Body of pancreas (tissue), 4 donors: ENCODE measurements around the gene DNASE1. TPM values are rescaled to one million over a fixed set of nuclear protein-coding genes. Genes with fewer than 3 reads are reported as not detected.
A peak's percentile ranks its signal among the peaks of the same experiment; 100 is the strongest.

Source experiments
- ATAC-seq: fragments of 150-250 bp; one replicate; pipeline ENCODE4 v1.9.1; 2016
- DNase-seq, 4 donors: peaks; one replicate each; pipeline ENCODE4 v3.0.0-alpha.2; 2019
- H3K27ac ChIP-seq, 4 donors: fragments of 200-600 bp; sonication (generic); 1 replicate in 3 of 4; 2 replicates in 1 of 4; pipeline versions ENCODE4 v1.5.1 to v1.6.1; 2016 to 2019; ENCODE audit warnings: mild to moderate bottlenecking in 1 of 4, mixed read lengths in 1 of 4, moderate library complexity in 1 of 4
- H3K27me3 ChIP-seq, 2 donors: fragments of 200-600 bp; sonication (generic); one replicate each; pipeline ENCODE4 v1.6.0; 2016; ENCODE audit warnings: mild to moderate bottlenecking in 1 of 2
- H3K36me3 ChIP-seq, 2 donors: fragments of 200-600 bp; sonication (generic); replicated peaks in 1 of 2; 2 replicates each; pipeline ENCODE4 v1.5.1; 2016; ENCODE audit warnings: low read depth in 2 of 2; ENCODE audit not compliant: insufficient read depth in 1 of 2
- H3K4me1 ChIP-seq: fragments of 200-600 bp; sonication (generic); one replicate; pipeline ENCODE4 v1.6.0; 2016
- H3K4me3 ChIP-seq, 2 donors: fragments of 200-600 bp; sonication (generic); 1 replicate in 1 of 2; 2 replicates in 1 of 2; pipeline ENCODE4 v1.5.1; 2016 to 2019
- H3K9me3 ChIP-seq, 3 donors: fragments of 200-600 bp; sonication (generic); 1 replicate in 2 of 3; 2 replicates in 1 of 3; pipeline ENCODE4 v1.5.1; 2016
- CTCF ChIP-seq, 7 experiments: fragments of 450-650 bp in 4 of 7; fragments of 200-600 bp in 3 of 7; sonication (generic) in 3 of 7; IDR thresholded peaks; one replicate each; pipeline ENCODE4 v1.5.1; 2016 to 2019; ENCODE audit warnings: antibody characterized with exemption in 7 of 7
- POLR2A ChIP-seq, 3 donors: fragments of 450-650 bp; IDR thresholded peaks; one replicate each; pipeline ENCODE4 v1.6.1; 2016; ENCODE audit warnings: antibody characterized with exemption in 3 of 3, mild to moderate bottlenecking in 2 of 3
- WGBS, 2 donors: methylation state at CpG; one replicate each; pipeline ENCODE4 v1.1.5; 2017; 5-methylcytosine and 5-hydroxymethylcytosine counted together
- intact Hi-C: fragments of 100-400 bp; cut with DNase I; formaldehyde crosslinking; loops from one replicate; pipeline ENCODE4 v1.15.1; 2023
- total RNA-seq, 2 donors: library from RNA; depleted of rRNA; stranded (reverse); fragments of >200 nt; gene quantifications; one replicate each; pipeline ENCODE4 v1.1.0, GENCODE V29; 2016

DNASE1 gene, protein sequence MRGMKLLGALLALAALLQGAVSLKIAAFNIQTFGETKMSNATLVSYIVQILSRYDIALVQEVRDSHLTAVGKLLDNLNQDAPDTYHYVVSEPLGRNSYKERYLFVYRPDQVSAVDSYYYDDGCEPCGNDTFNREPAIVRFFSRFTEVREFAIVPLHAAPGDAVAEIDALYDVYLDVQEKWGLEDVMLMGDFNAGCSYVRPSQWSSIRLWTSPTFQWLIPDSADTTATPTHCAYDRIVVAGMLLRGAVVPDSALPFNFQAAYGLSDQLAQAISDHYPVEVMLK
- 10 to 100 TPM; 25.9 to 52.7 TPM for total RNA-seq

- intact Hi-C loops = no loop called here
- DNase-seq = peak; percentile 79 to 93 (median 87)
- ATAC-seq = peak; percentile 77
- 21 to 32% methylated on average over 4 to 13 of the region's 14 CpGs for WGBS, 2 donors
- Histone ChIP-seq H3K4me1 (peaks cover 42% of the 10 kb centered on the region), H3K4me3 (no peak within 1 kb of the TSS), H3K27ac (peak within 1 kb of the TSS; percentile 87 to 94 (median 91)), H3K27me3 (no peaks in the 10 kb centered on the region), H3K9me3 (no peaks in the 10 kb centered on the region), H3K36me3 (peaks cover 12 to 14% of the 10 kb centered on the region in 2 donors)
- TF ChIP-seq POLR2A (IDR thresholded peaks at IDR 0.05) (peak in 2 of 3 donors; percentile 64 to 77), CTCF (IDR thresholded peaks at IDR 0.05) (peak; percentile 49 to 75 (median 71))
These were observed at the start of gene DNASE1 for GRCh38 chr16:3654249-3654991. DNASE1 (plus strand) TSS chr16:3654691; CDS start chr16:3655374, 683 bp downstream.

DNA sequence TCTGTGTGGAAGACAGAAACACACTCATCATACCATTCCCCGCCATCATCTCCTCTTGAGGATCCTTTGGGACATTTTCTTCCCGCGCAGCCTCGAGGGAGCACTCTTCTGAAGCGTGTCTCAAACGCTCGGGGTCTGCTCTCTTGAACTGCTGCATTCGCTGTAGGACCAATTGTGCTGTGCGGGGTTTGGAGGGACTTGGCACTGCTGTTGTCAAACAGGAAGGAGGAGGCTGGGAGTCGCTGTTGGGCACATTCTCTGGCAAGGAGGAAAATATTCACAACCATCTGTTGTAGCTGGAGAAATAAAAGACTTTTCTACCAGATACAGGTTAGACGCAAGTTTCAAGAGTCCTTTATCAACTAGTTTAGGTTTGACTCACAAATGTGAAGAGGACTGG, 48.0 kb upstream of the DNASE1 start:
- no peak overlapping the region for H3K4me3 ChIP-seq
- peaks cover 0 to 1% of the 10 kb centered on the region in 2 donors for H3K36me3 ChIP-seq
- H3K4me1 ChIP-seq = peaks cover 14% of the 10 kb centered on the region
- ATAC-seq (no peak), DNase-seq (no peak)
- TF ChIP-seq CTCF (IDR thresholded peaks at IDR 0.05) (no peak), POLR2A (IDR thresholded peaks at IDR 0.05) (no peak)
- no peaks in the 10 kb centered on the region for H3K9me3 ChIP-seq
- no peak overlapping the region for H3K27ac ChIP-seq
- H3K27me3 ChIP-seq = no peaks in the 10 kb centered on the region
- intact Hi-C loops = no loop called here
- 87 to 93% methylated on average over 11 of the region's 11 CpGs for WGBS, 2 donors

- H3K27me3 ChIP-seq = no peaks in the 10 kb centered on the region
- ATAC-seq (no peak), DNase-seq (no peak)
- no peak overlapping the region for H3K27ac ChIP-seq
- H3K36me3 ChIP-seq = no peaks in the 10 kb centered on the region
- intact Hi-C loops = no loop called here
- H3K4me3 ChIP-seq = no peak overlapping the region
- TF ChIP-seq CTCF (IDR thresholded peaks at IDR 0.05) (no peak), POLR2A (IDR thresholded peaks at IDR 0.05) (no peak)
- peaks cover 14% of the 10 kb centered on the region for H3K4me1 ChIP-seq
- no peaks in the 10 kb centered on the region for H3K9me3 ChIP-seq
- WGBS, 2 donors = 81 to 84% methylated on average over 7 of the region's 7 CpGs
These were observed 47.3 kb upstream of the DNASE1 start for GRCh38 chr16:3607161-3607560.

DNA sequence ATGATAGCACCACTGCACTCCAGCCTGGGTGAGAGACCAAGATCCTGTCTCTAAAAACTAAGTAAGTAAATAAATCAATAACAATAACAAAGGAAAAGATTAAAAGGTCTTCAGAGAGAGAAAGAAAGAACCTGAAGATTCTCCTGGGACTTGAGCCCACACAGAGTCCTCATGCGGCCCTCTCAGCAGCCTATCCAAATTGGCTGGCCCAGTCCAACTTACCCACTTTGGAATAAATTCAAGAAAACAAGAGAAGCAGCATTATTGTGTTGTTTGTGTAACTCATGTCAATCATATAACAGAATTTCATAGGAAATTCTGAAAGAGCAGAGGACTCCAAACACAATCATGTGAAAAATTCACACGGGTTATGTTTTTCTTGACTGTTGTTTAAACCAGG, 46.9 kb upstream of the DNASE1 start:
- WGBS, 2 donors = 88 to 100% methylated on average over 2 of the region's 2 CpGs
- H3K36me3 ChIP-seq = no peaks in the 10 kb centered on the region
- H3K27me3 ChIP-seq = no peaks in the 10 kb centered on the region
- no peak overlapping the region for H3K27ac ChIP-seq
- ATAC-seq (no peak), DNase-seq (no peak)
- H3K4me3 ChIP-seq = no peak overlapping the region
- no peaks in the 10 kb centered on the region for H3K9me3 ChIP-seq
- no peak for TF ChIP-seq POLR2A (IDR thresholded peaks at IDR 0.05)
- no peak for TF ChIP-seq CTCF (IDR thresholded peaks at IDR 0.05)
- intact Hi-C loops = no loop called here
- peaks cover 19% of the 10 kb centered on the region for H3K4me1 ChIP-seq
